SK-N-SH (cell line): ENCODE measurements around the gene PITX1. TPM values are rescaled to one million over a fixed set of nuclear protein-coding genes. Genes with fewer than 3 reads are reported as not detected.

Experiments
- CTCF ChIA-PET: fragments of 300-600, 350-600 bp; formaldehyde crosslinking; extraction: SDS; loops from one replicate; lab custom pipeline; 2021; lab: Yijun Ruan, JAX
- POLR2A ChIA-PET: fragments of 350-600 bp; sonication (Branson Sonifier 250); formaldehyde crosslinking; extraction: SDS; loops from one replicate; lab custom pipeline; 2020; ENCODE audit warnings: antibody characterized with exemption, inconsistent platforms; lab: Yijun Ruan, JAX
- DNase-seq: peaks from one replicate; pipeline ENCODE4 v3.0.0; 2012
- H2AFZ ChIP-seq: fragments of 200-600 bp; sonication (generic); 2 replicates; pipeline ENCODE4 v1.8.1; 2016; ENCODE audit warnings: antibody characterized with exemption, mild to moderate bottlenecking, low read depth
- H3F3A ChIP-seq: fragments of 200-600 bp; sonication (generic); replicated peaks from 2 replicates; pipeline ENCODE3; 2016; ENCODE audit warnings: antibody characterized with exemption, mild to moderate bottlenecking; ENCODE audit not compliant: insufficient read depth
- H3K27ac ChIP-seq, 2 experiments: fragments of 200-500 bp in 1 of 2; fragments of 200-600 bp in 1 of 2; sonication (Bioruptor generic) in 1 of 2; sonication (generic), shearing (Covaris generic) in 1 of 2; 2 replicates each; pipeline versions ENCODE4 v1.5.1 to v1.6.1; 2014 to 2016; ENCODE audit warnings: low read depth in 2 of 2, inconsistent platforms in 1 of 2, low read length in 1 of 2, mild to moderate bottlenecking in 1 of 2, mixed read lengths in 1 of 2
- H3K27me3 ChIP-seq: fragments of 200-600 bp; sonication (generic), shearing (Covaris generic); 2 replicates; pipeline ENCODE4 v1.6.1; 2016; ENCODE audit warnings: mixed run types; ENCODE audit not compliant: insufficient read depth
- H3K36me3 ChIP-seq, 2 experiments: fragments of 200-500 bp in 1 of 2; fragments of 200-600 bp in 1 of 2; sonication (Bioruptor generic) in 1 of 2; sonication (generic) in 1 of 2; replicated peaks in 1 of 2; 2 replicates each; pipeline versions ENCODE3 to v1.5.1; 2014 to 2016; ENCODE audit warnings: low read length in 1 of 2, mild to moderate bottlenecking in 1 of 2; ENCODE audit not compliant: insufficient read depth in 2 of 2, control insufficient read depth in 1 of 2
- H3K4me1 ChIP-seq, 2 experiments: fragments of 200-500 bp in 1 of 2; fragments of 200-600 bp in 1 of 2; sonication (Bioruptor generic) in 1 of 2; sonication (generic), shearing (Covaris generic) in 1 of 2; 2 replicates each; pipeline versions ENCODE4 v1.5.1 to v1.6.1; 2014 to 2016; ENCODE audit warnings: low read depth in 1 of 2, low read length in 1 of 2, mixed run types in 1 of 2; ENCODE audit not compliant: insufficient read depth in 2 of 2, control insufficient read depth in 1 of 2
- H3K4me2 ChIP-seq: fragments of 200-600 bp; sonication (generic), shearing (Covaris generic); 2 replicates; pipeline ENCODE4 v1.6.1; 2017; ENCODE audit warnings: mixed run types
- H3K4me3 ChIP-seq, 2 experiments: fragments of 200-500 bp in 1 of 2; fragments of 200-600 bp in 1 of 2; sonication (Bioruptor generic) in 1 of 2; sonication (generic), shearing (Covaris generic) in 1 of 2; 2 replicates each; pipeline versions ENCODE4 v1.5.1 to v1.8.1; 2014 to 2016; ENCODE audit warnings: low read depth in 2 of 2, inconsistent platforms in 1 of 2, low read length in 1 of 2, mild to moderate bottlenecking in 1 of 2, mixed read lengths in 1 of 2, moderate library complexity in 1 of 2
- H3K79me2 ChIP-seq: fragments of 200-600 bp; sonication (generic); 2 replicates; pipeline ENCODE4 v1.8.1; 2017; ENCODE audit warnings: mild to moderate bottlenecking; ENCODE audit not compliant: insufficient read depth
- H3K9ac ChIP-seq: fragments of 200-600 bp; sonication (generic); 2 replicates; pipeline ENCODE4 v1.6.1; 2017; ENCODE audit warnings: mixed run types
- H3K9me2 ChIP-seq: fragments of 200-600 bp; sonication (generic); 2 replicates; pipeline ENCODE4 v1.6.1; 2017; ENCODE audit warnings: mixed run types
- H3K9me3 ChIP-seq: fragments of 200-600 bp; sonication (generic); 2 replicates; pipeline ENCODE4 v1.6.1; 2017; ENCODE audit warnings: mixed run types, mild to moderate bottlenecking, moderate library complexity
- H4K20me1 ChIP-seq: fragments of 200-600 bp; sonication (generic); 2 replicates; pipeline ENCODE4 v1.6.1; 2017; ENCODE audit warnings: mild to moderate bottlenecking, mixed run types; ENCODE audit not compliant: insufficient read depth
- EZH2phosphoT487 ChIP-seq: fragments of 200-600 bp; sonication (generic); IDR thresholded peaks from 2 replicates; pipeline ENCODE4 v1.6.1; 2017; ENCODE audit warnings: low read depth, mixed run types, mild to moderate bottlenecking, antibody characterized with exemption, moderate library complexity, borderline replicate concordance
- FOXJ3 ChIP-seq: sonication (generic); formaldehyde crosslinking; IDR thresholded peaks from 2 replicates; pipeline ENCODE4 v1.5.1; 2020; ENCODE audit warnings: mild to moderate bottlenecking, missing genetic modification reagents
- MEF2A ChIP-seq: IDR thresholded peaks from 2 replicates; pipeline ENCODE4 v1.4.0; 2012; ENCODE audit warnings: low read depth, borderline replicate concordance
- MXI1 ChIP-seq: IDR thresholded peaks from 2 replicates; pipeline ENCODE4 v1.6.1; 2012; ENCODE audit warnings: mild to moderate bottlenecking, low read depth, low read length, improper control_type of control experiment
- NFIC ChIP-seq: IDR thresholded peaks from 2 replicates; pipeline ENCODE4 v1.4.0; 2012; ENCODE audit warnings: borderline replicate concordance
- NRF1 ChIP-seq: IDR thresholded peaks from 2 replicates; pipeline ENCODE4 v1.6.1; 2012; ENCODE audit warnings: low read depth, mild to moderate bottlenecking, low read length
- RAD21 ChIP-seq: IDR thresholded peaks from 2 replicates; pipeline ENCODE4 v1.6.1; 2012; ENCODE audit warnings: mild to moderate bottlenecking, low read length
- SIN3A ChIP-seq: IDR thresholded peaks from 2 replicates; pipeline ENCODE4 v1.6.1; 2012; ENCODE audit warnings: low read depth, mild to moderate bottlenecking, low read length, moderate library complexity, borderline replicate concordance
- SMC3 ChIP-seq: IDR thresholded peaks from 2 replicates; pipeline ENCODE4 v1.6.1; 2012; ENCODE audit warnings: low read depth, low read length, improper control_type of control experiment
- TAF1 ChIP-seq: IDR thresholded peaks from 2 replicates; pipeline ENCODE4 v1.6.1; 2012; ENCODE audit warnings: low read depth, mild to moderate bottlenecking, low read length, moderate library complexity, borderline replicate concordance
- TCF12 ChIP-seq: IDR thresholded peaks from 2 replicates; pipeline ENCODE4 v1.4.0; 2012
- TEAD4 ChIP-seq: IDR thresholded peaks from 2 replicates; pipeline ENCODE4 v1.4.0; 2012; ENCODE audit warnings: mild to moderate bottlenecking, borderline replicate concordance; ENCODE audit not compliant: insufficient read depth
- YY1 ChIP-seq: IDR thresholded peaks from 2 replicates; pipeline ENCODE4 v1.4.0; 2012; ENCODE audit warnings: low read depth, mild to moderate bottlenecking
- WGBS: methylation state at CpG from one replicate; pipeline ENCODE4 v1.1.6; 2017; ENCODE audit warnings: low lambda C conversion rate; 5-methylcytosine and 5-hydroxymethylcytosine counted together
- polyA plus RNA-seq, 3 experiments: library from polyadenylated mRNA; depleted of rRNA; stranded (reverse); fragments of >200 nt; gene quantifications; 2 replicates each; pipeline ENCODE4 v1.2.3, GENCODE V29; 2012
- TF ChIP-seq, protein P1 (sequence below): fragments of 150-350 bp; IDR thresholded peaks from 2 replicates; pipeline ENCODE4 v1.6.1; 2017; ENCODE audit warnings: antibody characterized with exemption, low read length, low read depth, borderline replicate concordance
- TF ChIP-seq, protein P2 (sequence below): fragments of 150-350 bp; IDR thresholded peaks from 2 replicates; pipeline ENCODE4 v1.6.1; 2016; ENCODE audit warnings: mild to moderate bottlenecking, low read depth, low read length
- TF ChIP-seq, protein P3 (sequence below): fragments of 200-600 bp; sonication (generic); IDR thresholded peaks from 2 replicates; pipeline ENCODE4 v1.6.1; 2017; ENCODE audit warnings: antibody characterized with exemption, mild to moderate bottlenecking, moderate library complexity

Gene PITX1
- polyA plus RNA-seq, 1 of the 3 experiments (the other 2 are of a cell fraction): not detected

DNA sequence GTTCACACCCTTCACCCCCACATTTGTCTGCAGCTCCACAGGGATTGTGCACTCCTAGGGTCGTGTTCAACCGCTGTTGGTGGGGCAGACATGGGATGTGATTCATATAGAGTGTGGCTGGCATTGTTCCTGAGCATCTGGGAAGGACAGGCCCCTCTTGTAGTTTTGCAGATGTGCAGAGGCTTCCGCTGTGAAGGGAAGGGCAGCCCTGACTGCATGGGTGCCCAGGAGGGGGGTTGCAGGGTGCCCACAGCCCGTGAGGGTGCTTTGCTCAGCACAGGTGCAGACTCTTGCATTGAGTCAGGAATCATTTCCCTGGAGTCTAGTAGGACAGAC is 30.2 kb upstream of the PITX1 start (continued):
- no peak for TF ChIP-seq SIN3A
- no peak for TF ChIP-seq NFIC
- no peak for TF ChIP-seq SMC3
- TF ChIP-seq NRF1: no peak
- TF ChIP-seq FOXJ3: no peak
- TF ChIP-seq MEF2A: no peak

DNA sequence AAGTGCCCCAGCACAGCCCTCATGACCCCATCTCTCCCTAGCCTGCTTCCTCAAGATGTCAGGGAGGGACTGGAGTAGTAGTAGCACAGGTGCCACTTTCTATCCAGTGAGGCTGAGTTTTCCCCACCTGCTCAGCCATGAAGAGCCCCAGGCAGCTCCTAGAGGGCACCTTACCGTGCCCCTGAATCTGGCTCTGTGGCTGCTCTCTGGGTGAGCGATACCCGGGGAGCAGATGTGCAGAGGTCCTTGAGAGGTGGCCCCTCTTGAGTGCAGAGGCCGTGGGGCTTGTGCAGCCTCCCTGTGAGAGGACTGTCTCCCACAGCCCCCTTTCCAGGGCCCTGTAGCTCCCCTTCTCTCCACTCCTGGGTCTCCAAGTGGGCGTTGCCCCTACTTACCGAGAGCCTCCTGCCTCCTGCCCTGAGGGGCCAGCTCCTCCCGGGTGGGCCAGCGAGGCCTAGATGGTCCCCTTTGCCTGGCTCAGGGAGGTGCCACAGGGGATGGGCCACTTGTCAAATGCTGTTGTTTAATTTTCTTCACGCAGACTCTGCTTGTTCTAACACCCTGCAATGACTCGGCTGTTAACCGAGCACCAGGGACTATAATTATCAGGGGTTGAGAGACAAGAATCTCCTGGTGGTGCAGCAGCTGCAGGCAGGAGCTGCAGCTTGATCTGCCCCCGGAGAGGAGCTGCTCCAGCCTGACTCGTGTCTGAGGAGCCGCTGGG is 29.6 kb upstream of the PITX1 start:
- no peaks in the 10 kb centered on the region; a peak in 1 of 4 replicates for H3K4me1 ChIP-seq
- CTCF ChIA-PET: interaction anchor here (1.3 to 1.8 kb wide), 2 partner anchors 127 to 159 kb away, joined by 4 to 7 read pairs; partner anchors contain the start of gene PCBD2
- TF ChIP-seq EZH2phosphoT487: no peak
- TF ChIP-seq RAD21: no peak
- TF ChIP-seq, protein P1, sequence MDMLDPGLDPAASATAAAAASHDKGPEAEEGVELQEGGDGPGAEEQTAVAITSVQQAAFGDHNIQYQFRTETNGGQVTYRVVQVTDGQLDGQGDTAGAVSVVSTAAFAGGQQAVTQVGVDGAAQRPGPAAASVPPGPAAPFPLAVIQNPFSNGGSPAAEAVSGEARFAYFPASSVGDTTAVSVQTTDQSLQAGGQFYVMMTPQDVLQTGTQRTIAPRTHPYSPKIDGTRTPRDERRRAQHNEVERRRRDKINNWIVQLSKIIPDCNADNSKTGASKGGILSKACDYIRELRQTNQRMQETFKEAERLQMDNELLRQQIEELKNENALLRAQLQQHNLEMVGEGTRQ: no peak
- TF ChIP-seq YY1: no peak
- no peak for TF ChIP-seq MEF2A
- TF ChIP-seq, protein P2, sequence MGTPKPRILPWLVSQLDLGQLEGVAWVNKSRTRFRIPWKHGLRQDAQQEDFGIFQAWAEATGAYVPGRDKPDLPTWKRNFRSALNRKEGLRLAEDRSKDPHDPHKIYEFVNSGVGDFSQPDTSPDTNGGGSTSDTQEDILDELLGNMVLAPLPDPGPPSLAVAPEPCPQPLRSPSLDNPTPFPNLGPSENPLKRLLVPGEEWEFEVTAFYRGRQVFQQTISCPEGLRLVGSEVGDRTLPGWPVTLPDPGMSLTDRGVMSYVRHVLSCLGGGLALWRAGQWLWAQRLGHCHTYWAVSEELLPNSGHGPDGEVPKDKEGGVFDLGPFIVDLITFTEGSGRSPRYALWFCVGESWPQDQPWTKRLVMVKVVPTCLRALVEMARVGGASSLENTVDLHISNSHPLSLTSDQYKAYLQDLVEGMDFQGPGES: no peak
- TF ChIP-seq, protein P3, sequence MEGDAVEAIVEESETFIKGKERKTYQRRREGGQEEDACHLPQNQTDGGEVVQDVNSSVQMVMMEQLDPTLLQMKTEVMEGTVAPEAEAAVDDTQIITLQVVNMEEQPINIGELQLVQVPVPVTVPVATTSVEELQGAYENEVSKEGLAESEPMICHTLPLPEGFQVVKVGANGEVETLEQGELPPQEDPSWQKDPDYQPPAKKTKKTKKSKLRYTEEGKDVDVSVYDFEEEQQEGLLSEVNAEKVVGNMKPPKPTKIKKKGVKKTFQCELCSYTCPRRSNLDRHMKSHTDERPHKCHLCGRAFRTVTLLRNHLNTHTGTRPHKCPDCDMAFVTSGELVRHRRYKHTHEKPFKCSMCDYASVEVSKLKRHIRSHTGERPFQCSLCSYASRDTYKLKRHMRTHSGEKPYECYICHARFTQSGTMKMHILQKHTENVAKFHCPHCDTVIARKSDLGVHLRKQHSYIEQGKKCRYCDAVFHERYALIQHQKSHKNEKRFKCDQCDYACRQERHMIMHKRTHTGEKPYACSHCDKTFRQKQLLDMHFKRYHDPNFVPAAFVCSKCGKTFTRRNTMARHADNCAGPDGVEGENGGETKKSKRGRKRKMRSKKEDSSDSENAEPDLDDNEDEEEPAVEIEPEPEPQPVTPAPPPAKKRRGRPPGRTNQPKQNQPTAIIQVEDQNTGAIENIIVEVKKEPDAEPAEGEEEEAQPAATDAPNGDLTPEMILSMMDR: no peak
- no peak for TF ChIP-seq TAF1
- TF ChIP-seq MXI1: no peak
- TF ChIP-seq TCF12: no peak
- TF ChIP-seq TEAD4: no peak
- DNase-seq: no peak
- no peaks in the 10 kb centered on the region for H3K9me3 ChIP-seq
- H3K9me2 ChIP-seq: no peaks in the 10 kb centered on the region
- POLR2A ChIA-PET: no interaction called here
- no peaks in the 10 kb centered on the region for H3K79me2 ChIP-seq
- H3K9ac ChIP-seq: no peak overlapping the region
- no peaks in the 10 kb centered on the region; the same call in none of the 2 replicates for H3K27me3 ChIP-seq
- H3K4me2 ChIP-seq: no peak overlapping the region
- no peak overlapping the region for H3K4me3 ChIP-seq
- 33% methylated on average over 5 of the region's 14 CpGs for WGBS
- no peaks in the 10 kb centered on the region for H4K20me1 ChIP-seq
- no peak overlapping the region for H2AFZ ChIP-seq
- H3F3A ChIP-seq: no peaks in the 10 kb centered on the region
- H3K27ac ChIP-seq: no peak overlapping the region
- no peaks in the 10 kb centered on the region for H3K36me3 ChIP-seq
